ENCODE measurements around the gene RPL13. TPM values are rescaled to one million over a fixed set of nuclear protein-coding genes. Genes with fewer than 3 reads are reported as not detected.

The RPL13 gene
- total and polyA plus RNA-seq, 2 of the 8 experiments (the other 6 are each of a cell fraction or from before 2014, with no cell fraction given) = 2,162 to 7,384 TPM

DNA sequence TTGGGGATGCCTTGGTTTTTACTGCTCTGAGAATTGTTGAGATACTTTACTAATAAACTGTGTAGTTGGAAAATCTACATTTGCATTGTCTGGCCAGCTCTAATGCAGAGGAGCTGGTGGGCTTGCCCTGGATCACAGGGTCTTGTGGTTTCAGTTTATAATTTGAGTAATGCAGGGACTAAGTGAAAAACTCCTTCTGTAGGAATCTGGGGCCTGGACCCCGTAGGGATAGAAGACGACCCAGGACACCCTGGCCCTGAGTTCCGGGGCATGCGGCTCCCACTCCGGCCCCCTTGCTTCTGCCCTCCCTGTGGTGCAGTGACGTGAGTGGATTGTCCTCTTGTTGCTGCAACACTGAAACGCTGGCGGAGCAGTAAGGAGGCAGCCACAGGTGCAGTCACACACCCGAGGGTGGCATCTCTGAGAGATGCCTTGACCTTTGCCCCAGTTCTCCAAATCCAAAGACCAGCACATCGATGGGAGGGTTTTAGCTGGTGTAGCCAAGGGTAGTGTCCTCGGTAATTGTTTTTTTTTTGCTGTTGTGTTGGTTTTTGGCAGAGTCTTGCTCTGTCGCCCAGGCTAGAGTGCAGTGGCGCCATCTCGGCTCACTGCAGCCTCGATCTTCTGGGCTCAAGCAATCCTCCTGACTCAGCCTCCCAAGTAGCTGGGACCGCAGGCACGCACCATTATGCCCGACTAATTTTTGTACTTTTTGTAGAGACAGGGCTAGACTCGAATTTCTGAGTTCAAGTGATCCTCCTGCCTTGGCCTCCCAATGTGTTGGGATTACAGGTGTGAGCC, 2.6 kb upstream of the RPL13 start:
- H3K9ac ChIP-seq (replicated peaks in 1 of 4; ENCODE audit: extremely low read depth in 1 of 4, low read depth in 3 of 4, low read length in 3 of 4) = no peak overlapping the region
- TF ChIP-seq RAD21 (IDR thresholded peaks at IDR 0.05 in 1 of 2, conservative IDR thresholded peaks at IDR 0.05 in 1 of 2; ENCODE audit: low read depth in 2 of 2, low read length in 2 of 2) = no peak
- no peak for TF ChIP-seq KDM4A (IDR thresholded peaks at IDR 0.05; ENCODE audit: low read depth, low read length, severe bottlenecking)
- TF ChIP-seq CTBP2 (IDR thresholded peaks at IDR 0.05; ENCODE audit: borderline replicate concordance, insufficient read depth, insufficient read length, low read length) = no peak
- TF ChIP-seq FOSL1 (IDR thresholded peaks at IDR 0.05; ENCODE audit: insufficient read depth, low read depth, low read length) = no peak
- TF ChIP-seq SP1 (IDR thresholded peaks at IDR 0.05; ENCODE audit: low read depth, low read length) = no peak
- no peak for TF ChIP-seq YY1 (IDR thresholded peaks at IDR 0.05; ENCODE audit: low read depth, low read length)
- TF ChIP-seq POU5F1 (IDR thresholded peaks at IDR 0.05; ENCODE audit: low read depth, low read length) = no peak
- no peak for TF ChIP-seq KDM5A (IDR thresholded peaks at IDR 0.05; ENCODE audit: low read length)
- no peak for TF ChIP-seq PHF8 (conservative IDR thresholded peaks at IDR 0.05; ENCODE audit: low read depth, low read length)
- TF ChIP-seq, protein P1, sequence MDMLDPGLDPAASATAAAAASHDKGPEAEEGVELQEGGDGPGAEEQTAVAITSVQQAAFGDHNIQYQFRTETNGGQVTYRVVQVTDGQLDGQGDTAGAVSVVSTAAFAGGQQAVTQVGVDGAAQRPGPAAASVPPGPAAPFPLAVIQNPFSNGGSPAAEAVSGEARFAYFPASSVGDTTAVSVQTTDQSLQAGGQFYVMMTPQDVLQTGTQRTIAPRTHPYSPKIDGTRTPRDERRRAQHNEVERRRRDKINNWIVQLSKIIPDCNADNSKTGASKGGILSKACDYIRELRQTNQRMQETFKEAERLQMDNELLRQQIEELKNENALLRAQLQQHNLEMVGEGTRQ (IDR thresholded peaks at IDR 0.05; ENCODE audit: low read length) = no peak
- TF ChIP-seq POLR2AphosphoS5 (IDR thresholded peaks at IDR 0.05; ENCODE audit: low read depth, low read length) = no peak

More for the DNA sequence above, 2.6 kb upstream of the RPL13 start:
- no peaks in the 10 kb centered on the region for H3K9me3 ChIP-seq (ENCODE audit: insufficient read depth in 2 of 2, low read depth in 1 of 2, low read length in 1 of 2)
- no peak overlapping the region for H4K91ac ChIP-seq (replicated peaks; ENCODE audit: insufficient read length, low read length)
- peaks cover 15 to 20% of the 10 kb centered on the region in 2 experiments for H4K20me1 ChIP-seq (replicated peaks in 1 of 2; ENCODE audit: control insufficient read depth in 1 of 2, insufficient read depth in 2 of 2, low read length in 2 of 2)
- no peak overlapping the region for H3K14ac ChIP-seq (ENCODE audit: insufficient read length)
- H3K27ac ChIP-seq (ENCODE audit: low read depth, low read length) = no peak overlapping the region
- no peak overlapping the region for H3K4ac ChIP-seq (replicated peaks; ENCODE audit: insufficient read length, low read depth, low read length)
- no peak overlapping the region for H3K56ac ChIP-seq (replicated peaks; ENCODE audit: insufficient read length, low read depth, low read length)
- no peak overlapping the region for H2BK120ac ChIP-seq (replicated peaks; ENCODE audit: low read depth, low read length)
- H2BK12ac ChIP-seq (ENCODE audit: low read depth, low read length) = no peak overlapping the region
- H3K4me3 ChIP-seq (ENCODE audit: extremely low read depth in 1 of 4, insufficient read depth in 2 of 4, low read depth in 3 of 4, low read length in 4 of 4) = no peak overlapping the region
- H2AK5ac ChIP-seq (ENCODE audit: low read depth, low read length) = no peak overlapping the region
- ChIA-PET POLR2A (ENCODE audit: partially characterized antibody) (interaction anchor here (0.8 to 2.2 kb wide), 8 partner anchors 8 to 65 kb away, joined by 3 to 9 read pairs (median 3); no protein-coding TSS in a partner anchor), CTCF (ENCODE audit: partially characterized antibody) (interaction anchor here (0.6 to 2.4 kb wide), 22 partner anchors 8 to 310 kb away, joined by 3 to 15 read pairs (median 4); partner anchors contain the start of gene CPNE7)
- H3K18ac ChIP-seq (ENCODE audit: extremely low read depth, low read length) = no peak overlapping the region
- peaks cover 11 to 22% of the 10 kb centered on the region in 2 experiments for H3K79me2 ChIP-seq (ENCODE audit: control insufficient read depth in 1 of 2, insufficient read depth in 2 of 2, low read length in 2 of 2)
- H3K23ac ChIP-seq (ENCODE audit: insufficient read length) = no peak overlapping the region
- no peak overlapping the region for H4K5ac ChIP-seq (ENCODE audit: insufficient read length, low read depth, low read length)
- no peak overlapping the region for H2BK5ac ChIP-seq (ENCODE audit: low read depth, low read length)
- FAIRE-seq (no peak), DNase-seq (ENCODE audit: low read depth in 1 of 2, low spot score in 2 of 2) (no peak)
- WGBS, 2 experiments (ENCODE audit: extremely low coverage in 1 of 2, insufficient coverage in 1 of 2, insufficient read length in 1 of 2, insufficient replicate concordance in 2 of 2, low coverage in 1 of 2, low lambda C conversion rate in 2 of 2, missing lambda C conversion rate in 1 of 2) = 88% methylated on average over 19 of the region's 19 CpGs; no CpG with 5 or more reads in 1 of the 2 experiments
- no peak overlapping the region for H3K4me2 ChIP-seq (ENCODE audit: insufficient read depth in 1 of 2, low read depth in 2 of 2, low read length in 2 of 2)
- no peak overlapping the region for H2AFZ ChIP-seq (ENCODE audit: low read length)
- H3K36me3 ChIP-seq (ENCODE audit: control insufficient read depth in 2 of 4, insufficient read depth in 4 of 4, low read length in 3 of 4) = peaks cover 17 to 42% (median 38%) of the 10 kb centered on the region in 4 experiments
- H3K27me3 ChIP-seq (replicated peaks in 1 of 4; ENCODE audit: control insufficient read depth in 3 of 4, extremely low read depth in 1 of 4, insufficient read depth in 3 of 4, low read length in 3 of 4) = no peaks in the 10 kb centered on the region
- peaks cover 3% of the 10 kb centered on the region; the same call in 1 of the 2 replicates for H3K79me1 ChIP-seq (ENCODE audit: low read depth, low read length)
- peaks cover 0 to 11% (median 2%) of the 10 kb centered on the region in 4 experiments; a peak in 4 of 7 replicates for H3K4me1 ChIP-seq (replicated peaks in 1 of 4; ENCODE audit: control insufficient read depth in 3 of 4, insufficient read depth in 4 of 4, low read length in 3 of 4)
- no peak overlapping the region for H4K8ac ChIP-seq (ENCODE audit: extremely low read depth, insufficient read depth, low read length)
- no peak overlapping the region for H2BK20ac ChIP-seq (ENCODE audit: low read length)
- no peak overlapping the region for H2BK15ac ChIP-seq (ENCODE audit: low read length)
- H3K23me2 ChIP-seq (ENCODE audit: low read depth, low read length) = peaks cover 8% of the 10 kb centered on the region

Measured in H1 (cell line).